GM12892 (cell line): ENCODE results near the gene SYT13.

Experiments used
- POLR2A ChIP-seq: IDR thresholded peaks from 2 replicates; pipeline ENCODE4 v1.6.1; 2011; ENCODE audit warnings: low read depth, low read length, control low read depth
- TAF1 ChIP-seq: IDR thresholded peaks from 2 replicates; pipeline ENCODE4 v1.6.1; 2011; ENCODE audit warnings: low read depth, mild to moderate bottlenecking, control low read depth, low read length, borderline replicate concordance

- TF ChIP-seq POLR2A (no peak), TAF1 (no peak)
Measured at GRCh38 chr11:45279645-45280044, 6.5 kb downstream of the SYT13 start.
